ENCODE measurements around the gene DLGAP3. TPM values are rescaled to one million over a fixed set of nuclear protein-coding genes. Genes with fewer than 3 reads are reported as not detected.
"Not testable (repeated sequence)": the region's sequence is repeated elsewhere in the genome, so short reads cannot be mapped to it uniquely, and the experiment has no call there.

The DLGAP3 gene
- total and polyA plus RNA-seq, 4 donors: 0.05 to 0.19 (median 0.08) TPM

- H3K4me1 ChIP-seq (ENCODE audit: control insufficient read depth in 4 of 4, insufficient read depth in 4 of 4, low read length in 3 of 4): no peaks in the 10 kb centered on the region
- no peak overlapping the region for H3K4me3 ChIP-seq (ENCODE audit: low read depth in 1 of 3, low read length in 3 of 3)
- TF ChIP-seq FOXA1 (IDR thresholded peaks at IDR 0.05): no peak
- no peak for TF ChIP-seq CTCF (IDR thresholded peaks at IDR 0.05; ENCODE audit: low read depth, low read length, missing input control)
- no peak for TF ChIP-seq TAF1 (conservative IDR thresholded peaks at IDR 0.05)
- no peak for TF ChIP-seq YY1 (IDR thresholded peaks at IDR 0.05)
- TF ChIP-seq NR2F2 (IDR thresholded peaks at IDR 0.05): no peak
- TF ChIP-seq RXRA (IDR thresholded peaks at IDR 0.05): no peak
- peaks cover 0 to 2% (median 0%) of the 10 kb centered on the region in 4 donors for H3K9me3 ChIP-seq (ENCODE audit: control insufficient read depth in 4 of 4, low read length in 3 of 4)
- no peak overlapping the region for H3K9ac ChIP-seq (ENCODE audit: low read depth in 1 of 2, low read length in 2 of 2)
- no peaks in the 10 kb centered on the region for H3K27me3 ChIP-seq (ENCODE audit: control insufficient read depth in 4 of 4, insufficient read depth in 4 of 4, low read length in 3 of 4)
- 92% methylated on average over 5 of the region's 5 CpGs for WGBS
- no peak for DNase-seq (ENCODE audit: low spot score)
- no peak overlapping the region for H3K27ac ChIP-seq (ENCODE audit: low read depth in 1 of 2, low read length in 2 of 2)
- no peaks in the 10 kb centered on the region for H3K36me3 ChIP-seq (ENCODE audit: control insufficient read depth in 4 of 4, insufficient read depth in 3 of 4, low read depth in 1 of 4, low read length in 3 of 4)
Observed at GRCh38 chr1:34970220-34970735, 40.8 kb upstream of the DLGAP3 start.

- 92% methylated on average over 3 of the region's 3 CpGs for WGBS
Observed at GRCh38 chr1:34968297-34968696, 38.8 kb upstream of the DLGAP3 start.

GRCh38 chr1:34967672-34968071 lies 38.2 kb upstream of the DLGAP3 start:
- not testable (repeated sequence) for H3K9ac ChIP-seq (ENCODE audit: low read depth in 1 of 2, low read length in 2 of 2); DNase-seq (ENCODE audit: low spot score); H3K36me3 ChIP-seq (ENCODE audit: control insufficient read depth in 4 of 4, insufficient read depth in 3 of 4, low read depth in 1 of 4, low read length in 3 of 4); H3K4me3 ChIP-seq (ENCODE audit: low read depth in 1 of 3, low read length in 3 of 3); H3K27ac ChIP-seq (ENCODE audit: low read depth in 1 of 2, low read length in 2 of 2); H3K9me3 ChIP-seq (ENCODE audit: control insufficient read depth in 4 of 4, low read length in 3 of 4); H3K27me3 ChIP-seq (ENCODE audit: control insufficient read depth in 4 of 4, insufficient read depth in 4 of 4, low read length in 3 of 4); H3K4me1 ChIP-seq (ENCODE audit: control insufficient read depth in 4 of 4, insufficient read depth in 4 of 4, low read length in 3 of 4)
- WGBS: 98% methylated on average over 21 of the region's 36 CpGs

More at GRCh38 chr1:34968297-34968696, 38.8 kb upstream of the DLGAP3 start:
- H3K36me3 ChIP-seq (ENCODE audit: control insufficient read depth in 4 of 4, insufficient read depth in 3 of 4, low read depth in 1 of 4, low read length in 3 of 4); H3K4me3 ChIP-seq (ENCODE audit: low read depth in 1 of 3, low read length in 3 of 3); H3K9me3 ChIP-seq (ENCODE audit: control insufficient read depth in 4 of 4, low read length in 3 of 4); DNase-seq (ENCODE audit: low spot score); H3K27me3 ChIP-seq (ENCODE audit: control insufficient read depth in 4 of 4, insufficient read depth in 4 of 4, low read length in 3 of 4); H3K4me1 ChIP-seq (ENCODE audit: control insufficient read depth in 4 of 4, insufficient read depth in 4 of 4, low read length in 3 of 4); H3K9ac ChIP-seq (ENCODE audit: low read depth in 1 of 2, low read length in 2 of 2); H3K27ac ChIP-seq (ENCODE audit: low read depth in 1 of 2, low read length in 2 of 2): not testable (repeated sequence)

GRCh38 chr1:34965597-34965996 lies 36.1 kb upstream of the DLGAP3 start:
- no peak for DNase-seq (ENCODE audit: low spot score)
- Histone ChIP-seq H3K4me1 (ENCODE audit: control insufficient read depth in 4 of 4, insufficient read depth in 4 of 4, low read length in 3 of 4) (no peaks in the 10 kb centered on the region), H3K36me3 (ENCODE audit: control insufficient read depth in 4 of 4, insufficient read depth in 3 of 4, low read depth in 1 of 4, low read length in 3 of 4) (no peaks in the 10 kb centered on the region), H3K4me3 (ENCODE audit: low read depth in 1 of 3, low read length in 3 of 3) (no peak overlapping the region), H3K27ac (ENCODE audit: low read depth in 1 of 2, low read length in 2 of 2) (no peak overlapping the region), H3K9me3 (ENCODE audit: control insufficient read depth in 4 of 4, low read length in 3 of 4) (peaks cover 0 to 2% (median 0%) of the 10 kb centered on the region in 4 donors), H3K27me3 (ENCODE audit: control insufficient read depth in 4 of 4, insufficient read depth in 4 of 4, low read length in 3 of 4) (no peaks in the 10 kb centered on the region), H3K9ac (ENCODE audit: low read depth in 1 of 2, low read length in 2 of 2) (no peak overlapping the region)
- 95% methylated on average over 2 of the region's 2 CpGs for WGBS
- TF ChIP-seq FOXA2 (IDR thresholded peaks at IDR 0.05): no peak
- TF ChIP-seq RAD21 (IDR thresholded peaks at IDR 0.05): no peak
- TF ChIP-seq JUND (IDR thresholded peaks at IDR 0.05): no peak
- TF ChIP-seq YY1 (IDR thresholded peaks at IDR 0.05): no peak

All from liver (tissue), 9 donors.